Tibial nerve (tissue), 4 donors: ENCODE results near the gene PTK6. TPM values are rescaled to one million over a fixed set of nuclear protein-coding genes. Genes with fewer than 3 reads are reported as not detected.

ENCODE experiments used
- DNase-seq, 2 donors: peaks; one replicate each; pipeline ENCODE4 v3.0.0-alpha.2; 2019; ENCODE audit warnings: low spot score in 2 of 2
- H3K27ac ChIP-seq, 4 donors: fragments of 200-600 bp; sonication (generic) in 3 of 4; one replicate each; pipeline ENCODE4 v1.5.1; 2017 to 2019; ENCODE audit warnings: mild to moderate bottlenecking in 1 of 4
- H3K27me3 ChIP-seq, 2 donors: fragments of 200-600 bp; sonication (generic) in 1 of 2; one replicate each; pipeline versions ENCODE4 v1.5.1 to v1.6.0; 2017 to 2019
- H3K36me3 ChIP-seq, 3 donors: fragments of 200-600 bp; sonication (generic); one replicate each; pipeline ENCODE4 v1.5.1; 2018 to 2019
- H3K4me1 ChIP-seq, 4 donors: fragments of 200-600 bp; sonication (generic) in 3 of 4; one replicate each; pipeline ENCODE4 v1.5.1; 2017 to 2019
- H3K4me3 ChIP-seq, 4 donors: fragments of 200-600 bp; sonication (generic) in 3 of 4; one replicate each; pipeline ENCODE4 v1.5.1; 2017 to 2019; ENCODE audit warnings: mild to moderate bottlenecking in 1 of 4, moderate library complexity in 1 of 4
- H3K9me3 ChIP-seq, 4 donors: fragments of 200-600 bp; sonication (generic) in 3 of 4; one replicate each; pipeline ENCODE4 v1.5.1; 2017 to 2019
- CTCF ChIP-seq, 5 experiments: fragments of 200-600 bp in 3 of 5; fragments of 450-650 bp in 2 of 5; sonication (generic) in 3 of 5; IDR thresholded peaks; one replicate each; pipeline ENCODE4 v1.5.1; 2016 to 2019; ENCODE audit warnings: antibody characterized with exemption in 5 of 5, mild to moderate bottlenecking in 3 of 5, moderate library complexity in 2 of 5
- EP300 ChIP-seq, 2 donors: sonication (generic); formaldehyde crosslinking; IDR thresholded peaks; one replicate each; pipeline ENCODE4 v1.6.1; 2017; ENCODE audit warnings: antibody characterized with exemption in 2 of 2, mild to moderate bottlenecking in 1 of 2
- POLR2A ChIP-seq, 2 donors: fragments of 450-650 bp; IDR thresholded peaks; one replicate each; pipeline ENCODE4 v1.6.1; 2017; ENCODE audit warnings: antibody characterized with exemption in 2 of 2, mild to moderate bottlenecking in 2 of 2, moderate library complexity in 2 of 2
- WGBS, 2 donors: methylation state at CpG; one replicate each; pipeline ENCODE4 v1.1.5; 2018; 5-methylcytosine and 5-hydroxymethylcytosine counted together
- total RNA-seq, 4 donors: library from RNA; depleted of rRNA; stranded (reverse); fragments of >200 nt; gene quantifications; one replicate each; pipeline ENCODE4 v1.1.0, GENCODE V29; 2016

PTK6 gene
- total RNA-seq, 4 donors from 2014 or later = 0.21 to 0.90 TPM; not detected in 2

- Histone ChIP-seq H3K36me3 (no peaks in the 10 kb centered on the region), H3K27ac (no peak overlapping the region), H3K4me3 (no peak overlapping the region), H3K4me1 (peaks cover 0 to 3% (median 0%) of the 10 kb centered on the region in 4 donors), H3K9me3 (no peaks in the 10 kb centered on the region), H3K27me3 (peaks cover 0 to 4% of the 10 kb centered on the region in 2 donors)
- peak in 1 of 2 donors; percentile 36 for DNase-seq
- WGBS, 2 donors = 50 to 55% methylated on average over 10 of the region's 12 CpGs
- TF ChIP-seq POLR2A (IDR thresholded peaks at IDR 0.05) (no peak), CTCF (IDR thresholded peaks at IDR 0.05) (peak in 1 of 5 experiments; percentile 26), EP300 (IDR thresholded peaks at IDR 0.05) (no peak)
These were observed 43.8 kb upstream of the PTK6 start for GRCh38 chr20:63580796-63581461.

GRCh38 chr20:63579017-63579694, 42.0 kb upstream of the PTK6 start:
- TF ChIP-seq POLR2A (IDR thresholded peaks at IDR 0.05) (no peak), CTCF (IDR thresholded peaks at IDR 0.05) (no peak), EP300 (IDR thresholded peaks at IDR 0.05) (no peak)
- H3K4me3 ChIP-seq = no peak overlapping the region
- H3K27me3 ChIP-seq = peaks cover 0 to 4% of the 10 kb centered on the region in 2 donors
- H3K27ac ChIP-seq = no peak overlapping the region
- peaks cover 0 to 13% (median 3%) of the 10 kb centered on the region in 4 donors for H3K4me1 ChIP-seq
- H3K36me3 ChIP-seq = no peaks in the 10 kb centered on the region
- WGBS, 2 donors = 68 to 73% methylated on average over 19 of the region's 19 CpGs
- no peak for DNase-seq
- no peaks in the 10 kb centered on the region for H3K9me3 ChIP-seq

DNA sequence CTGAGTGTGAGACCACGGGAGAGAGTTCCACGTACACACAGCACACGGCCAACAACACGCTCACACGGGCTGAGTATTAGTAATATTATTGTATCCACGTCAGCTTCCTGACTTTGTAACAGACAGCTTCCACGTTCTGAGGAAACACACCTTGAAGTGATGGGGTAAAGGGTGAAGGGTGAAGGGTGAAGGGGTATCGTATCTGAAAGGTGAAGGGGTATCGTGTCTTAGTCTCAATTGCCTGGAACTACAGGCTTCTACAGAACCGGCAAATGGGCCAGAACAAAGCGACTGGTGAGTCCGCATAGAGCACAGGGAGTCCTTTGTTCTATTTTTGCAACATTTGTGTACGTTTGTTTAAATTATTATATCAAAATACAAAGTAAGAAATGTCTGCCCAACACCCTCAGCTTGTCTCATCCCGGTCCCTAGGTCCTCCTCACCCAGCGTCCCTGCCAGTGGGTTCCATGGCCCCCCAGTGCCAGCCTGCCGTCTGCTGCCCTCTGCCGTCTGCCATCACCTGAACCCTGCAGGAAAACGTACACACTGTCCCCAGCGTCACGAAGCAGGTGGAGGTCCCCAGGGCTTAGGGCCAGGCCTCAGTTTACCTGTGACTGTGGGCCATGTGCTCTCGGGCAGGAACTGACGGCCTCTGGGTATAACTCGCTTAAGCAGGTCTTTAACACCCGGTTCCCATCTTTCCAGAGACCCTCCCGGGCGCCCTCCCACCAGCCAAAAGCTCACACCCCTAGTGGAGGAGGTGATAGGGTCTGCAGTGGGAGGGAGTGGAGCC, 41.2 kb upstream of the PTK6 start:
- Histone ChIP-seq H3K4me3 (no peak overlapping the region), H3K4me1 (peaks cover 0 to 16% (median 4%) of the 10 kb centered on the region in 4 donors), H3K27me3 (peaks cover 0 to 4% of the 10 kb centered on the region in 2 donors), H3K27ac (no peak overlapping the region), H3K9me3 (no peaks in the 10 kb centered on the region), H3K36me3 (no peaks in the 10 kb centered on the region)
- no peak for TF ChIP-seq EP300 (IDR thresholded peaks at IDR 0.05)
- TF ChIP-seq CTCF (IDR thresholded peaks at IDR 0.05) = peak in 1 of 5 experiments; percentile 7
- no peak for TF ChIP-seq POLR2A (IDR thresholded peaks at IDR 0.05)
- DNase-seq = no peak
- WGBS, 2 donors = 69% methylated on average over 26 of the region's 26 CpGs

- peaks cover 0 to 22% (median 12%) of the 10 kb centered on the region in 4 donors for H3K4me1 ChIP-seq
- peaks cover 0 to 3% (median 0%) of the 10 kb centered on the region in 3 donors for H3K36me3 ChIP-seq
- DNase-seq = no peak
- 55 to 78% methylated on average over 18 to 19 of the region's 19 CpGs for WGBS, 2 donors
- no peak overlapping the region for H3K4me3 ChIP-seq
- no peaks in the 10 kb centered on the region for H3K9me3 ChIP-seq
- H3K27me3 ChIP-seq = peaks cover 0 to 4% of the 10 kb centered on the region in 2 donors
- no peak overlapping the region for H3K27ac ChIP-seq
- TF ChIP-seq EP300 (IDR thresholded peaks at IDR 0.05) (no peak), POLR2A (IDR thresholded peaks at IDR 0.05) (no peak), CTCF (IDR thresholded peaks at IDR 0.05) (no peak)
These were observed 40.2 kb upstream of the PTK6 start for GRCh38 chr20:63577317-63577894.
